ENCODE data around the gene MARCHF6.
"Not testable (repeated sequence)": the region's sequence is repeated elsewhere in the genome, so short reads cannot be mapped to it uniquely, and the experiment has no call there.

The MARCHF6 gene

GRCh38 chr5:10307206-10308148 lies 46.0 kb upstream of the MARCHF6 start, which contains the start of gene CMBL:
CMBL (minus strand) TSS chr5:10307902; CDS start chr5:10290762, 17,140 bp downstream.
- Histone ChIP-seq H3K27ac (no peak within 1 kb of the TSS), H3K4me1 (ENCODE audit: control insufficient read depth in 1 of 2, insufficient read depth in 1 of 2, low read depth in 1 of 2, low read length in 1 of 2) (peaks cover 6% of the 10 kb centered on the region in 2 experiments), H3K27me3 (peaks cover 51% of the 10 kb centered on the region), H3K9me3 (no peaks in the 10 kb centered on the region), H3K36me3 (no peaks in the 10 kb centered on the region), H3K4me3 (ENCODE audit: low read depth in 1 of 2, low read length in 1 of 2) (peak within 1 kb of the TSS; percentile 44 to 58)
- no peak for TF ChIP-seq CTCF (IDR thresholded peaks at IDR 0.05)

GRCh38 chr5:10308844-10309243 lies 44.7 kb upstream of the MARCHF6 start:
- Histone ChIP-seq H3K36me3 (no peaks in the 10 kb centered on the region), H3K9me3 (no peaks in the 10 kb centered on the region), H3K4me1 (ENCODE audit: control insufficient read depth in 1 of 2, insufficient read depth in 1 of 2, low read depth in 1 of 2, low read length in 1 of 2) (peaks cover 6% of the 10 kb centered on the region in 2 experiments), H3K27ac (no peak overlapping the region), H3K4me3 (ENCODE audit: low read depth in 1 of 2, low read length in 1 of 2) (no peak overlapping the region), H3K27me3 (peaks cover 51% of the 10 kb centered on the region)
- no peak for TF ChIP-seq CTCF (IDR thresholded peaks at IDR 0.05)

GRCh38 chr5:10310066-10310779 lies 43.3 kb upstream of the MARCHF6 start:
- Histone ChIP-seq H3K4me3 (ENCODE audit: low read depth in 1 of 2, low read length in 1 of 2) (no peak overlapping the region), H3K27ac (no peak overlapping the region), H3K4me1 (ENCODE audit: control insufficient read depth in 1 of 2, insufficient read depth in 1 of 2, low read depth in 1 of 2, low read length in 1 of 2) (peaks cover 6% of the 10 kb centered on the region in 2 experiments), H3K9me3 (no peaks in the 10 kb centered on the region), H3K36me3 (no peaks in the 10 kb centered on the region), H3K27me3 (peaks cover 47% of the 10 kb centered on the region)
- no peak for TF ChIP-seq CTCF (IDR thresholded peaks at IDR 0.05)

- H3K4me1 ChIP-seq (ENCODE audit: control insufficient read depth in 1 of 2, insufficient read depth in 1 of 2, low read depth in 1 of 2, low read length in 1 of 2); H3K4me3 ChIP-seq (ENCODE audit: low read depth in 1 of 2, low read length in 1 of 2); H3K9me3 ChIP-seq; H3K36me3 ChIP-seq; H3K27ac ChIP-seq: not testable (repeated sequence)
- H3K27me3 ChIP-seq: peaks cover 39% of the 10 kb centered on the region
Observed at GRCh38 chr5:10310835-10311570, 42.5 kb upstream of the MARCHF6 start.

GRCh38 chr5:10311595-10312425 lies 41.7 kb upstream of the MARCHF6 start:
- no peak overlapping the region for H3K27ac ChIP-seq
- H3K4me3 ChIP-seq (ENCODE audit: low read depth in 1 of 2, low read length in 1 of 2): no peak overlapping the region
- peaks cover 6% of the 10 kb centered on the region in 2 experiments for H3K4me1 ChIP-seq (ENCODE audit: control insufficient read depth in 1 of 2, insufficient read depth in 1 of 2, low read depth in 1 of 2, low read length in 1 of 2)
- H3K9me3 ChIP-seq: no peaks in the 10 kb centered on the region
- TF ChIP-seq CTCF (IDR thresholded peaks at IDR 0.05): no peak
- no peaks in the 10 kb centered on the region for H3K36me3 ChIP-seq
- H3K27me3 ChIP-seq: peaks cover 31% of the 10 kb centered on the region

Data from neutrophil (primary cell).